Right ventricle myocardium inferior (tissue), 1 donor: Measurements from ENCODE around the gene RNASE12. TPM values are rescaled to one million over a fixed set of nuclear protein-coding genes. Genes with fewer than 3 reads are reported as not detected.

Experiments
- ATAC-seq: fragments of 200-7000 bp; cut with Tn5 transposase; one replicate; pipeline ENCODE4 v1.9.1; 2020; ENCODE audit warnings: mild to moderate bottlenecking, moderate library complexity
- DNase-seq: peaks from one replicate; pipeline ENCODE4 v3.0.0; 2021; ENCODE audit errors: missing footprints
- intact Hi-C: fragments of 100-400 bp; cut with DNase I; formaldehyde crosslinking; loops from one replicate; pipeline ENCODE4 v1.11.0; 2022
- total RNA-seq: library from RNA; stranded (reverse); fragmentation: NEBNext Ultra II Directional; extraction: Animal tissue kit (Norgen Biotek cat#: 25700); gene quantifications from one replicate; pipeline ENCODE4 v1.2.1, GENCODE V29; 2021
- donor health status: DM: no; HTN: yes; CAD: no; lungs with severe emphysema.

The RNASE12 gene
- total RNA-seq, 1 donor from 2014 or later, result not detected

DNA sequence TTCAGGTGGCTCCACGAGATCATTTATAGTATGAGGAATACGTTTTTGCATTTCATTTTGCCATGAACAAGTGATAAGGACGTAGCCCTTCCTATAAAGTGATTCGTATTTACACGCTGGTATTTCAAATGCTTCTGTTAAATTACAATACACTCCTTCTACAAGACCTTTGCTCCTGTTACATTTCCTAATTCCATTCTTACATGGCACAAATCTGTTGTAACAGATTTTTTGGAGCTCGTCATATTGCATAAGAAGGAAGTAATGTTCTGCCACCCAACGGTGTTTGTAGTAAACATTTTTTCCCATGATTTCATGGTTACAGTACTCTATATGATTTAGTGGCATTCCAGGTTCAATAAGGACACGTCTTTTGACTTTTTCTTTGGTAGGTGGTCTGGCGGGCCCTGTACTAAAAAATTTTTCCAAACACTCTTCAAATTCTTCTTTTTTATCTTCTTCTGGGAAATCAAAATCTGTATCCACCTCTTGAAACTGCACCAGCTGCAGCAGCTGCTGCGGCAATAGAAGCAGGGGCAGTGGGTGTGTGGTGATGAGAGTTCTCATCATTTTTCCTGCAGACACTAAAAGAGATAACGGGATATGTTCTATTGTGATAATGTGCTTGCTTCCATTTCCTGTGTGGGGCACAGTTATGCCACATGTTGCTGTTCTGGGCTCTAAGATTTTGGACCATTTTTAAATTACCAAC lies 34.5 kb downstream of the RNASE12 start:
- ATAC-seq, result no peak
- intact Hi-C loops, result no loop called here

DNA sequence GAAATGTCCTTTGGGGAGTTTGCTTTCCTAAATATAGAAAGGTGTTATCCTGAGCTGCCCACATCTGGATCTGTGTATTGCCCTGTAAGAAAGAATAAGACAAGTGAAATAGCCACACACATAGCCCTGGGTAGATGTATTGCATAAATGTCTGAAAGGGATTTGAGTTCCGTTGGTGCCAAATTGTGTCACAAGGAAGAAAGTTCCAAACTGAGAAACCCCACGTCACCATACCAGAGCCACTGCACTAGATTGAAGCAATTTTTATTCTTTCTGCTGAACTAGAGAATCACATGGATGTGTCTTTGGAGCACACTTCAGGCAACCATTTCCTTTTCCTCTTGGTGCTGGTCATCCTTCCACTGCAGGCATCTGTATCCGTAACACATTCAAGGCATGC lies 35.3 kb downstream of the RNASE12 start:
- intact Hi-C loops, result no loop called here
- ATAC-seq (no peak), DNase-seq (no peak)

More for the DNA sequence above, 34.5 kb downstream of the RNASE12 start:
- no peak for DNase-seq

DNA sequence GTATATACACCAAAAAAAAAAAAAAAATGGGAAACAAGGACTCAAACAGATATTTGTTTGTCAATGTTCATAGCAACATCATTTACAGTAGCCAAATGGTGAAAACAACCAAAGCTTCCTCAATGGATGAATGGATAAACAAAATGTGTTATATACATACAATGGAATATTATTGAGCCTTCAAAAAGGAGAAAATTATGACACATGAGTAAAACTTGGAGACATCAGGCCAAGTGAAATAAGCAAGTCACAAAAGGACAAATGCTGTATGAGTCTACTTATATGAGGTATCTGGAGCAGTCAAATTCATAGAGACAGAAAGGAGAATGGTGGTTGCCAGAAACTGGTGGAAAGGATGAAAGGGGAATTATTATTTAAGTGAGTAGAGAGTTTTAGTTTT lies 38.2 kb downstream of the RNASE12 start:
- ATAC-seq (no peak), DNase-seq (no peak)
- intact Hi-C loops, result no loop called here

DNA sequence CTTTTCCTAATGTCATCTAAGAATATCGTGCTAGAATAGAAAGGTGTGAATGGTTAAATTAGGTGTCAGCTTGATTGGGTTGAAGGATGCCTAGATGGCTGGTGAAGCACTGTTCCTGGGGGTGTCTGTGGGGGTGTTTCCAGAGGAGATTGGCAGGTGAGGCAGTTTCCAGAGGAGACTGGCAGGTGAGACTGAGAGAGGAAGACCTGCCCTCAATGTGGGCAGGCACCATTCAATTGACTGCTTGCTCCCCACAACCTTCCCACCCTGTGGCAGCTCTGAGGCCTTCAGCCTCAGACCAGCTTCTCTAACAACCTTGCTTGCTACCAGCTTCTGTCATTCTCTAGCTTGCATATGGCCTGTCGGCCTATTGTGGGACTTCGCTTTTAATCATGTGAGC lies 39.6 kb downstream of the RNASE12 start:
- no peak for ATAC-seq
- intact Hi-C loops, result no loop called here
- DNase-seq, result no peak

DNA sequence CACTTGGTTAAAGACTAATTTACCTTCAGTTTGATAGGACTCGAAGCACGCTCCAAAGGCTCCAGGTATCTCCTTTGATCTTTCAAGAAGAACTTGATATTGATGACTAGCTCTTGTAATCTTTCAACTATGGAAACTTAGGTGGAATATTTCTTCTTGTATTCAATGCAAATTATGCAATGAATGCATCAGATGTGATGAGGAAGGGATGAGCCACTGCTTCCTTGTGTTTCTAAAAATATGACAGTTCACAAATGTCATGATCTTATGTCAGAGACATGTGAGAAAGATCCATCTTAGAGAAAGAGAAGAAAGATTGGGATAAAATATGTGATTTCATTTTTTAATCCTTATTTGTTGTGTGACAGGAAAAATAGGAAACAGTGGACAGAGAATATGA lies 40.2 kb downstream of the RNASE12 start:
- no peak for ATAC-seq
- intact Hi-C loops, result no loop called here
- no peak for DNase-seq

DNA sequence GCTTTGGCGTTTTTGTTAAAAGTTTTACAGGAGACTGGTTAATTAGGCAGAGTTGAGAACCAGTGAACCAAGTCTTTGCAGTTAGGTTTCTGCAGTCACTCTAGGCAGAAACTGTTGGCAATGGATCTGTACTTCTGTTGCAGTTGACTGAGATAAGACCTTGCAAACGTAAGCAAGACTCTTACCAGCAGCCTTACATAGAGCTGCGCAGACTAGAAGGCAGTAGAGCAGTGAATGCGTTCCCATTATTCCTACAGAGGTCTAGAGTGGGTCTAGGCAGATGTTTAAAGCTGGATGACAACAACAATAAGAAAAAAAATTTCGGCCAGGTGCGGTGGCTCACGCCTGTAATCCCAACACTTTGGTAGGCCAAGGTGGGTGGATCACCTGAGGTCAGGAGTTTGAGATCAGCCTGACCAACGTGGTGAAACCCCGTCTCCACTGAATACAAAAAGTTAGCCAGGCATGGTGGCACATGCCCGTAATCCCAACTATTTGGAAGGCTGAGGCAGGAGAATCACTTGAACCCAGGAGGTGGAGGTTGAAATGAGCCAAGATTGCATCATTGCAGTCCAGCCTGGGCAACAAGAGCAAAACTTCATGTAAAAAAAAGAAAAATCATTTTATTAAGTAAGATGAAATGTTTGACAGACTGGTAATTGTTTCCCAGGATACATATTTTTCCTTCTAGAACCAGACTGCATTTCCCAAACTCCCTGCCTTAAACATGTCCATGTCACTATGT lies 42.6 kb downstream of the RNASE12 start:
- DNase-seq (no peak), ATAC-seq (no peak)
- intact Hi-C loops, result no loop called here

DNA sequence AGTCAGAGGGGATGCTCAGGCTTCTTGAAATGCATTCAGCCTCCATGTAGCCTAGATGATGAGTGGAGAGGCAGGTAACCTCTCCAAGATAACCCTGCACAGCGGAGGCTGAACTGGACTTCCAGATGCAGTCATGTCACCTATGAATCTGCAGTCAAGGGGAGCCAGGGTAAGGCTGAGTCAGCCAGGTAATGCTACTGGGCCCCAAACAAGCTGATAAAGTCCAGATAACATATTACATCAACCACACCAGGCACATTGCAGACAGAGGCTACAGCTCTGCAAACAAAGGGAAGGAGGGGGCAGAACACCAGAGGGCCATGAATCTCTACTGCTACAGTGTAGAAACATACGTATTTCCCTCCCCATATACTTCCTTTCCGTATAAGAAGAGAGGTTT lies 44.3 kb downstream of the RNASE12 start:
- intact Hi-C loops, result no loop called here
- no peak for ATAC-seq
- DNase-seq, result no peak

Other genes starting within 250 kb of the RNASE12 start
- 15.7 TPM for gene PARP2, start 247.7 kb downstream of the RNASE12 start, total RNA-seq
- gene TEP1, start 177.9 kb downstream of the RNASE12 start, total RNA-seq, result 8.2 TPM
- gene KLHL33, start 155.2 kb downstream of the RNASE12 start, total RNA-seq, result 0.62 TPM
- gene OSGEP, start 136.6 kb downstream of the RNASE12 start, total RNA-seq, result 18.8 TPM
- 67.2 TPM for gene APEX1, start 136.2 kb downstream of the RNASE12 start, total RNA-seq
- 17.2 TPM for gene PIP4P1, start 129.9 kb downstream of the RNASE12 start, total RNA-seq
- 7.6 TPM for gene PNP, start 122.0 kb downstream of the RNASE12 start, total RNA-seq
- gene RNASE10, start 85.8 kb downstream of the RNASE12 start, total RNA-seq, result 0.27 TPM
- gene RNASE9, start 30.3 kb downstream of the RNASE12 start, total RNA-seq, result not detected
- gene RNASE11, start 3.4 kb downstream of the RNASE12 start, total RNA-seq, result not detected
- gene OR6S1, start 50.3 kb upstream of the RNASE12 start, total RNA-seq, result not detected
- 11.9 TPM for gene RNASE4, start 93.2 kb upstream of the RNASE12 start, total RNA-seq
- gene ANG, start 97.4 kb upstream of the RNASE12 start, total RNA-seq, result 4.5 TPM
- gene EDDM3A, start 154.5 kb upstream of the RNASE12 start, total RNA-seq, result not detected
- gene EDDM3B, start 177.0 kb upstream of the RNASE12 start, total RNA-seq, result not detected
- gene RNASE6, start 189.9 kb upstream of the RNASE12 start, total RNA-seq, result 8.3 TPM
- gene RNASE1, start 211.5 kb upstream of the RNASE12 start, total RNA-seq, result 373 TPM